HepG2 (cell line): ENCODE results near the gene CRKL. TPM values are rescaled to one million over a fixed set of nuclear protein-coding genes. Genes with fewer than 3 reads are reported as not detected.

Source experiments
- CHCHD3 ChIP-seq: sonication (generic); formaldehyde crosslinking; IDR thresholded peaks from 2 replicates; pipeline ENCODE4 v1.8.0; 2022; ENCODE audit warnings: mild to moderate bottlenecking, missing genetic modification reagents, moderate library complexity
- FOSL1 ChIP-seq: sonication (generic); formaldehyde crosslinking; IDR thresholded peaks from 2 replicates; pipeline ENCODE4 v1.9.0; 2021; ENCODE audit warnings: missing genetic modification reagents, borderline replicate concordance
- KDM1A ChIP-seq: IDR thresholded peaks from 2 replicates; pipeline ENCODE4 v1.6.1; 2016; ENCODE audit warnings: missing compliant biosample characterization
- KDM2A ChIP-seq: sonication (generic); formaldehyde crosslinking; IDR thresholded peaks from 2 replicates; pipeline ENCODE4 v1.4.0; 2020; ENCODE audit warnings: low read depth, missing genetic modification reagents, borderline replicate concordance
- NBN ChIP-seq: fragments of 450-650 bp; conservative IDR thresholded peaks from 2 replicates; pipeline ENCODE4 v1.6.1; 2017
- PHF21A ChIP-seq: sonication (generic); formaldehyde crosslinking; IDR thresholded peaks from 2 replicates; pipeline ENCODE4 v1.5.0; 2020; ENCODE audit warnings: mild to moderate bottlenecking, missing genetic modification reagents
- RBM39 ChIP-seq: fragments of 200-400 bp; formaldehyde crosslinking; IDR thresholded peaks from one replicate; pipeline ENCODE4 v1.6.1; 2018; ENCODE audit warnings: antibody characterized with exemption, mild to moderate bottlenecking, low read depth, low read length; ENCODE audit not compliant: poor library complexity, severe bottlenecking
- REXO4 ChIP-seq: sonication (generic); formaldehyde crosslinking; IDR thresholded peaks from 2 replicates; pipeline ENCODE4 v1.8.0; 2022; ENCODE audit warnings: missing genetic modification reagents, mild to moderate bottlenecking, borderline replicate concordance
- TBL1XR1 ChIP-seq: fragments of 150-350 bp; IDR thresholded peaks from 2 replicates; pipeline ENCODE4 v1.6.1; 2014; ENCODE audit warnings: borderline replicate concordance, low read length; ENCODE audit not compliant: partially characterized antibody
- ZFP37 ChIP-seq: sonication (generic); formaldehyde crosslinking; IDR thresholded peaks from 2 replicates; pipeline ENCODE4 v1.4.0; 2020; ENCODE audit warnings: missing genetic modification reagents, borderline replicate concordance
- ZKSCAN1 ChIP-seq: fragments of 150-350 bp; IDR thresholded peaks from 2 replicates; pipeline ENCODE4 v1.6.1; 2014; ENCODE audit warnings: low read length
- ZNF431 ChIP-seq: sonication (generic); formaldehyde crosslinking; IDR thresholded peaks from 2 replicates; pipeline ENCODE4 v1.9.0; 2022; ENCODE audit warnings: missing genetic modification reagents, low read depth, mild to moderate bottlenecking, borderline replicate concordance
- ZNF850 ChIP-seq: sonication (generic); formaldehyde crosslinking; conservative IDR thresholded peaks from 2 replicates; pipeline ENCODE4 v1.9.0; 2021; ENCODE audit warnings: mild to moderate bottlenecking, missing genetic modification reagents
- polyA plus RNA-seq, 8 experiments: library from polyadenylated mRNA; depleted of rRNA in 3 of 8; stranded (reverse) in 7 of 8; unstranded in 1 of 8; fragments of >200 nt; fragmentation: Illumina TruSeq in 4 of 8; extraction: Trizol in 4 of 8; gene quantifications; 2 replicates each; pipeline versions ENCODE4 v1.2.1 to v1.2.3, GENCODE V29; 2011 to 2016; ENCODE audit warnings: low read depth in 4 of 8, missing spikeins in 1 of 8, mixed read lengths in 1 of 8; ENCODE audit not compliant: insufficient read depth in 1 of 8
- total RNA-seq, 5 experiments: library from RNA; depleted of rRNA; stranded (reverse); fragments of >200 nt; fragmentation: Illumina TruSeq; extraction: Trizol; gene quantifications; 2 replicates each; pipeline ENCODE4 v1.2.3, GENCODE V29; 2016; ENCODE audit warnings: low read depth in 1 of 5
- TF ChIP-seq, protein P1 (sequence below): sonication (generic); formaldehyde crosslinking; IDR thresholded peaks from 2 replicates; pipeline ENCODE4 v1.9.0; 2021; ENCODE audit warnings: missing genetic modification reagents, borderline replicate concordance
- TF ChIP-seq, protein P2 (sequence below): IDR thresholded peaks from 2 replicates; pipeline ENCODE4 v1.6.1; 2016; ENCODE audit warnings: missing genetic modification reagents, missing compliant biosample characterization
- TF ChIP-seq, protein P3 (sequence below), 2 experiments: fragments of 450-650 bp in 1 of 2; sonication (generic) in 1 of 2; formaldehyde crosslinking; IDR thresholded peaks; 2 replicates each; pipeline versions ENCODE4 v1.5.0 to v1.8.0; 2020 to 2022; ENCODE audit warnings: mild to moderate bottlenecking in 1 of 2, missing genetic modification reagents in 1 of 2
- TF ChIP-seq, protein P4 (sequence below): sonication (generic); formaldehyde crosslinking; conservative IDR thresholded peaks from 2 replicates; pipeline ENCODE4 v1.4.0; 2020; ENCODE audit warnings: mild to moderate bottlenecking, missing genetic modification reagents, moderate library complexity
- TF ChIP-seq, protein P5 (sequence below): sonication (generic); formaldehyde crosslinking; IDR thresholded peaks from 2 replicates; pipeline ENCODE4 v1.4.0; 2020; ENCODE audit warnings: mild to moderate bottlenecking, missing genetic modification reagents
- TF ChIP-seq, protein P6 (sequence below): sonication (generic); formaldehyde crosslinking; IDR thresholded peaks from 2 replicates; pipeline ENCODE4 v1.5.0; 2020; ENCODE audit warnings: missing genetic modification reagents, mild to moderate bottlenecking, borderline replicate concordance

Gene CRKL
- total and polyA plus RNA-seq, 2 of the 13 experiments (the other 11 are each of a cell fraction or from before 2014, with no cell fraction given): 37.4 to 60.6 TPM

DNA sequence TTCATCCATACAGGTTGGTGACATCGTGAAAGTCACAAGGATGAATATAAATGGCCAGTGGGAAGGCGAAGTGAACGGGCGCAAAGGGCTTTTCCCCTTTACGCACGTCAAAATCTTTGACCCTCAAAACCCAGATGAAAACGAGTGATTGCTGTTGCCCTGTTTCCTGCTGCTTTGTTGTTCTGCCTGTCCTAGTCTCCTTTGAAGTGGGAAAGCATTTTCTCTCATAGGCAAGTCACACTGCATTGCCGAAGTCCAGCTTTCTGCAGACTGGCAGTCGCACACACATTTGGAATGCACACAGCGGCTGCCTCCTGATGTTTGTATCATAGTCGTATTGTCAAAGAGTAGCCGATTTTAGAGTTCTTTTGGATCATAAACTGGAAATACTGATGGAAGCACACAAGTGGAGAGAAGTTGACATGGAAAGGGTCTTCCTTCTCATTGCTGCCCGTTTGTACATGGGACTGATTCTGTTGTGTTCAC, 32.5 kb downstream of the CRKL start (continued):
- TF ChIP-seq, protein P1, sequence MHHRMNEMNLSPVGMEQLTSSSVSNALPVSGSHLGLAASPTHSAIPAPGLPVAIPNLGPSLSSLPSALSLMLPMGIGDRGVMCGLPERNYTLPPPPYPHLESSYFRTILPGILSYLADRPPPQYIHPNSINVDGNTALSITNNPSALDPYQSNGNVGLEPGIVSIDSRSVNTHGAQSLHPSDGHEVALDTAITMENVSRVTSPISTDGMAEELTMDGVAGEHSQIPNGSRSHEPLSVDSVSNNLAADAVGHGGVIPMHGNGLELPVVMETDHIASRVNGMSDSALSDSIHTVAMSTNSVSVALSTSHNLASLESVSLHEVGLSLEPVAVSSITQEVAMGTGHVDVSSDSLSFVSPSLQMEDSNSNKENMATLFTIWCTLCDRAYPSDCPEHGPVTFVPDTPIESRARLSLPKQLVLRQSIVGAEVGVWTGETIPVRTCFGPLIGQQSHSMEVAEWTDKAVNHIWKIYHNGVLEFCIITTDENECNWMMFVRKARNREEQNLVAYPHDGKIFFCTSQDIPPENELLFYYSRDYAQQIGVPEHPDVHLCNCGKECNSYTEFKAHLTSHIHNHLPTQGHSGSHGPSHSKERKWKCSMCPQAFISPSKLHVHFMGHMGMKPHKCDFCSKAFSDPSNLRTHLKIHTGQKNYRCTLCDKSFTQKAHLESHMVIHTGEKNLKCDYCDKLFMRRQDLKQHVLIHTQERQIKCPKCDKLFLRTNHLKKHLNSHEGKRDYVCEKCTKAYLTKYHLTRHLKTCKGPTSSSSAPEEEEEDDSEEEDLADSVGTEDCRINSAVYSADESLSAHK (CRISPR knock-in tag): no peak
- TF ChIP-seq, protein P2, sequence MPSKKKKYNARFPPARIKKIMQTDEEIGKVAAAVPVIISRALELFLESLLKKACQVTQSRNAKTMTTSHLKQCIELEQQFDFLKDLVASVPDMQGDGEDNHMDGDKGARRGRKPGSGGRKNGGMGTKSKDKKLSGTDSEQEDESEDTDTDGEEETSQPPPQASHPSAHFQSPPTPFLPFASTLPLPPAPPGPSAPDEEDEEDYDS (CRISPR knock-in tag): peak; percentile 71
- TF ChIP-seq REXO4 (CRISPR knock-in tag) (no peak), ZKSCAN1 (no peak), KDM1A (CRISPR knock-in tag) (no peak), ZNF850 (CRISPR knock-in tag) (no peak), CHCHD3 (no peak), ZNF431 (CRISPR knock-in tag) (no peak), FOSL1 (CRISPR knock-in tag) (no peak), PHF21A (CRISPR knock-in tag) (peak; percentile 68), NBN (no peak), RBM39 (no peak), ZFP37 (0 out of 2 replicates have a peak, but pooled peaks have one; percentile 35), TBL1XR1 (no peak), KDM2A (no peak)
- TF ChIP-seq, protein P3, sequence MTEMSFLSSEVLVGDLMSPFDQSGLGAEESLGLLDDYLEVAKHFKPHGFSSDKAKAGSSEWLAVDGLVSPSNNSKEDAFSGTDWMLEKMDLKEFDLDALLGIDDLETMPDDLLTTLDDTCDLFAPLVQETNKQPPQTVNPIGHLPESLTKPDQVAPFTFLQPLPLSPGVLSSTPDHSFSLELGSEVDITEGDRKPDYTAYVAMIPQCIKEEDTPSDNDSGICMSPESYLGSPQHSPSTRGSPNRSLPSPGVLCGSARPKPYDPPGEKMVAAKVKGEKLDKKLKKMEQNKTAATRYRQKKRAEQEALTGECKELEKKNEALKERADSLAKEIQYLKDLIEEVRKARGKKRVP (CRISPR knock-in tag; IDR thresholded peaks at IDR 0.05): no peak
- TF ChIP-seq, protein P4, sequence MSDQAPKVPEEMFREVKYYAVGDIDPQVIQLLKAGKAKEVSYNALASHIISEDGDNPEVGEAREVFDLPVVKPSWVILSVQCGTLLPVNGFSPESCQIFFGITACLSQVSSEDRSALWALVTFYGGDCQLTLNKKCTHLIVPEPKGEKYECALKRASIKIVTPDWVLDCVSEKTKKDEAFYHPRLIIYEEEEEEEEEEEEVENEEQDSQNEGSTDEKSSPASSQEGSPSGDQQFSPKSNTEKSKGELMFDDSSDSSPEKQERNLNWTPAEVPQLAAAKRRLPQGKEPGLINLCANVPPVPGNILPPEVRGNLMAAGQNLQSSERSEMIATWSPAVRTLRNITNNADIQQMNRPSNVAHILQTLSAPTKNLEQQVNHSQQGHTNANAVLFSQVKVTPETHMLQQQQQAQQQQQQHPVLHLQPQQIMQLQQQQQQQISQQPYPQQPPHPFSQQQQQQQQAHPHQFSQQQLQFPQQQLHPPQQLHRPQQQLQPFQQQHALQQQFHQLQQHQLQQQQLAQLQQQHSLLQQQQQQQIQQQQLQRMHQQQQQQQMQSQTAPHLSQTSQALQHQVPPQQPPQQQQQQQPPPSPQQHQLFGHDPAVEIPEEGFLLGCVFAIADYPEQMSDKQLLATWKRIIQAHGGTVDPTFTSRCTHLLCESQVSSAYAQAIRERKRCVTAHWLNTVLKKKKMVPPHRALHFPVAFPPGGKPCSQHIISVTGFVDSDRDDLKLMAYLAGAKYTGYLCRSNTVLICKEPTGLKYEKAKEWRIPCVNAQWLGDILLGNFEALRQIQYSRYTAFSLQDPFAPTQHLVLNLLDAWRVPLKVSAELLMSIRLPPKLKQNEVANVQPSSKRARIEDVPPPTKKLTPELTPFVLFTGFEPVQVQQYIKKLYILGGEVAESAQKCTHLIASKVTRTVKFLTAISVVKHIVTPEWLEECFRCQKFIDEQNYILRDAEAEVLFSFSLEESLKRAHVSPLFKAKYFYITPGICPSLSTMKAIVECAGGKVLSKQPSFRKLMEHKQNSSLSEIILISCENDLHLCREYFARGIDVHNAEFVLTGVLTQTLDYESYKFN (CRISPR knock-in tag): peak; percentile 89
- TF ChIP-seq, protein P5, sequence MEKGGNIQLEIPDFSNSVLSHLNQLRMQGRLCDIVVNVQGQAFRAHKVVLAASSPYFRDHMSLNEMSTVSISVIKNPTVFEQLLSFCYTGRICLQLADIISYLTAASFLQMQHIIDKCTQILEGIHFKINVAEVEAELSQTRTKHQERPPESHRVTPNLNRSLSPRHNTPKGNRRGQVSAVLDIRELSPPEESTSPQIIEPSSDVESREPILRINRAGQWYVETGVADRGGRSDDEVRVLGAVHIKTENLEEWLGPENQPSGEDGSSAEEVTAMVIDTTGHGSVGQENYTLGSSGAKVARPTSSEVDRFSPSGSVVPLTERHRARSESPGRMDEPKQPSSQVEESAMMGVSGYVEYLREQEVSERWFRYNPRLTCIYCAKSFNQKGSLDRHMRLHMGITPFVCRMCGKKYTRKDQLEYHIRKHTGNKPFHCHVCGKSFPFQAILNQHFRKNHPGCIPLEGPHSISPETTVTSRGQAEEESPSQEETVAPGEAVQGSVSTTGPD (CRISPR knock-in tag): no peak
- TF ChIP-seq, protein P6, sequence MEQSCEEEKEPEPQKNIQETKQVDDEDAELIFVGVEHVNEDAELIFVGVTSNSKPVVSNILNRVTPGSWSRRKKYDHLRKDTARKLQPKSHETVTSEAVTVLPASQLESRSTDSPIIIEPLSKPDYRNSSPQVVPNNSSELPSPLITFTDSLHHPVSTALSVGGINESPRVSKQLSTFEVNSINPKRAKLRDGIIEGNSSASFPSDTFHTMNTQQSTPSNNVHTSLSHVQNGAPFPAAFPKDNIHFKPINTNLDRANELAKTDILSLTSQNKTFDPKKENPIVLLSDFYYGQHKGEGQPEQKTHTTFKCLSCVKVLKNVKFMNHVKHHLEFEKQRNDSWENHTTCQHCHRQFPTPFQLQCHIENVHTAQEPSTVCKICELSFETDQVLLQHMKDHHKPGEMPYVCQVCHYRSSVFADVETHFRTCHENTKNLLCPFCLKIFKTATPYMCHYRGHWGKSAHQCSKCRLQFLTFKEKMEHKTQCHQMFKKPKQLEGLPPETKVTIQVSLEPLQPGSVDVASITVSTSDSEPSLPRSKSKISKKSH (CRISPR knock-in tag): no peak
